GM10248 (cell line): ENCODE data around the gene PTRH1.

Source experiments
- CTCF ChIA-PET: fragments of 300-600 bp; sonication (Branson Sonifier 250); formaldehyde crosslinking; extraction: SDS; loops from one replicate; lab custom pipeline; 2021; ENCODE audit warnings: antibody characterized with exemption; lab: Yijun Ruan, JAX
- POLR2A ChIA-PET: fragments of 350-650 bp; sonication (Branson Sonifier 250); formaldehyde crosslinking; extraction: SDS; loops from one replicate; lab custom pipeline; 2020; ENCODE audit warnings: antibody characterized with exemption; lab: Yijun Ruan, JAX
- DNase-seq: peaks from one replicate; pipeline ENCODE4 v3.0.0; 2012; ENCODE audit errors: extremely low spot score
- TF ChIP-seq, protein P1 (sequence below): IDR thresholded peaks from 2 replicates; pipeline ENCODE4 v1.5.1; 2012; ENCODE audit warnings: mild to moderate bottlenecking, low read depth; ENCODE audit errors: extremely low read depth, missing control alignments, control extremely low read depth

The PTRH1 gene

DNA sequence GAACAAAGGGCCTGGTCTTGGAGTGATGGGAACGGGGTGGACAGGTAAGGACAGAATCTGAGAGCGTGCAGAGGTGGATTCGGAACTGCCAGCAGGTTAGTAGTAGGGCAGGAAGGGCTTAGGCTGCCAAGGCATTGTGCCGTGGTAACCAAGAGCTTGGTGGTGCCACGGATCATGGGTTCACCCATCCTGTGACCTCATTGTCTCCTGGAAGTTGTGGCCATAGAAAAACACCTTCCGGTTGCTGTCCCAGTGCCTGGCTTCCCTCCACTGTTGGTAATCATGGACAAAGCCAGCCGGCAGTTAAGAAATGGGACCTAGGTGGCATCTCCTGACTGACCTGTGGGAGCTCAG lies 51.2 kb downstream of the PTRH1 start:
- POLR2A ChIA-PET = no interaction called here
- CTCF ChIA-PET = no interaction called here
- no peak for DNase-seq
- TF ChIP-seq, protein P1, sequence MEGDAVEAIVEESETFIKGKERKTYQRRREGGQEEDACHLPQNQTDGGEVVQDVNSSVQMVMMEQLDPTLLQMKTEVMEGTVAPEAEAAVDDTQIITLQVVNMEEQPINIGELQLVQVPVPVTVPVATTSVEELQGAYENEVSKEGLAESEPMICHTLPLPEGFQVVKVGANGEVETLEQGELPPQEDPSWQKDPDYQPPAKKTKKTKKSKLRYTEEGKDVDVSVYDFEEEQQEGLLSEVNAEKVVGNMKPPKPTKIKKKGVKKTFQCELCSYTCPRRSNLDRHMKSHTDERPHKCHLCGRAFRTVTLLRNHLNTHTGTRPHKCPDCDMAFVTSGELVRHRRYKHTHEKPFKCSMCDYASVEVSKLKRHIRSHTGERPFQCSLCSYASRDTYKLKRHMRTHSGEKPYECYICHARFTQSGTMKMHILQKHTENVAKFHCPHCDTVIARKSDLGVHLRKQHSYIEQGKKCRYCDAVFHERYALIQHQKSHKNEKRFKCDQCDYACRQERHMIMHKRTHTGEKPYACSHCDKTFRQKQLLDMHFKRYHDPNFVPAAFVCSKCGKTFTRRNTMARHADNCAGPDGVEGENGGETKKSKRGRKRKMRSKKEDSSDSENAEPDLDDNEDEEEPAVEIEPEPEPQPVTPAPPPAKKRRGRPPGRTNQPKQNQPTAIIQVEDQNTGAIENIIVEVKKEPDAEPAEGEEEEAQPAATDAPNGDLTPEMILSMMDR = no peak
